Colon (tissue), 2 donors: Measurements from ENCODE around the gene ACOT2.
"Not testable (repeated sequence)": the region's sequence is repeated elsewhere in the genome, so short reads cannot be mapped to it uniquely, and the experiment has no call there.

Experiments used
- FAIRE-seq: peaks from 2 replicates; lab custom pipeline; 2012; peaks lifted over from hg19 to GRCh38; lab: Jason Lieb, UNC
- donor health status: control.
- donor health status: control.

The ACOT2 gene

DNA sequence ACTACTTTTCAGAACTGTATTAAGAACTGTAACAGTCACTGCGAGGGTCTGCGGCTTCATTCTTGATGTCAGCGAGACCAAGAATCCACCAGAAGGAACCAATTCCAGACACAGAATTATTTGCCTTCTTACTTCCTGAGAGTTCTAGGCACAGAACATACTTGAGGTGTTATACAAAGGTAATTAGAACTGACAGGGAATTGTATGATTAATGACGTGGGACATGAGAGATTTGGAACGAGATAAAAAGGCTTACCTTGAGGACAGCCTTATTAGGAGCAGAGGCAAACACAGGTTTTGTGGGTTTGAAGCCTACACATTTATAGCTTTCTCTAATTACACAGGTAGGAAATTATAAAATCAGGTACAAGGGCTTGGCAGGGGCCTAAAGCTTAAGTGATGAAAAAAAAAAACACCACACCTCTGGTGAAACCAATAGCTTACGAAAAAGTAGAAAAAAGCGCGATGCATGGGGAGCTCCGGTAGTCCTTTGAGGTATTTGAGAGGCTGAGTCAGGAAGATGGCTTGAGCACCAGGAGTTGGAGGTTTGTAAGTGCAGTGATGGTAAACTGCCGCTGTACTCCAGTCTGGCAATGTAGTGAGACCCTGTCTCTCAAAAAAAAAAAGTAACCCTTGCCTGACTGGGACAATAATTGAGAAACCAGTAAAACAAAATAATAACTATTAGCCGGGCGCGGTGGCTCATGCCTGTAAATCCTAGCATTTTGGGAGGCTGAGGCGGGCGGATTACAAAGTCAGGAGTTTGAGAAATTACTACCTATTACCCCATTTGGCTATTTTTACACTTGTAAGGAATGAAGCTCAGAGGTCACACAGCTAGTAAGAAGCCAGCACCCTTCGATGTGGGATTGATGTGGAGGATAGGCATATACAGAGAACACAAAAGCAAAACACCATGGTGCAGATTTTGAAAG is 795 bp upstream of the ACOT2 start:
- no peak for FAIRE-seq

DNA sequence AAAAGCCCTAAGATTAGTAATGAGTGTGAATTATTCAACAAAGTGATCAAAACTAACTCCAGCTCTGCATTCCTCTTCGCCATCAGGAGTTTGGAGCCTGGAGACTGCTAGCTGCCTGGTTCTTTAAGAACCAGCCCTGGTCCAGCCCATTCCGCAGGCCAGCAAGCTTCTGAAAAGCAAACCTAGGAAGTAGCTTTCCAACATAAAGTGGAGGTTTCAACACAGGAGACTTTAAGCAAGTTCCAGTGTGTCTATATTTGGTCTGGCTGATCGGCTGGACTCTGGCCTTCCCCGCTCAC is 178 bp upstream of the ACOT2 start:
- FAIRE-seq, result not testable (repeated sequence)

DNA sequence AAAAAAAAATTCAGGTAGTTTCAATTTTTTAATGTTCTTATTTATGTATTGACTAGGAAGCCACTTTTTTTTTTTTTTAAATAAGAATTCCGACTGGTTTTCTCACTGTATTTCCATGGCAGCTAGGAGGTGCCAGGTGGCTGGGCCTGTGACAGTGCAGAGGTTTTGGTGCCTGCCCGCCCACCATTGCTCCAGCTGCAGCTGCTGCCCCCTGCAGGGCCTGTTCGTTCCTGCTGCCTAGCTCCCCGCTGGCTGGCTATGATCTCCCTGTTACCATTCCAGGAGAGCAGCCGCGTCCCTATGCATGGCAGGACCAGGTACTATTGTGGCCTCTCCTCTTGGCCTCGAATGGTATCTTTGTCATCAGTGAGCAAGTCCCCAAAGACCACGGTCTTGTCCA is 1.9 kb downstream of the ACOT2 start:
- FAIRE-seq, result not testable (repeated sequence)

DNA sequence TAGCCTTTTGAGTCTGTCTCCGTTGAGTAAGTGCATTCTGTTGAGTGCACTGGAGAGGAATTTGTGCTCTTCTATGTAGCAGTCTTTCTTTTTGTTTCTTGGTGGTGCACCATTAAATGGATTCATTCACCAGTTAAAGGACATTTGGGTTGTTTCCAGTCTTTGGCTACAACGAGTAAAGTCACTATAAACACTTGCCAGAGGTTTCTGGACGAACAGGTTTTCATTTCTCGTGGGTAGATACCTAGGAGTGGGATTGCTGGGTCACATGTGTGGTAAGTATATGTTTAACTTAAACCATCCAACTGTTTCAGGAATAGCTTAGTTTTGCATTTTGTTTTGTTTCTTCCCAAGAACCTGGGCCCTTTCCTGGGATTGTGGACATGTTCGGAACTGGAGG is 4.0 kb downstream of the ACOT2 start:
- not testable (repeated sequence) for FAIRE-seq

DNA sequence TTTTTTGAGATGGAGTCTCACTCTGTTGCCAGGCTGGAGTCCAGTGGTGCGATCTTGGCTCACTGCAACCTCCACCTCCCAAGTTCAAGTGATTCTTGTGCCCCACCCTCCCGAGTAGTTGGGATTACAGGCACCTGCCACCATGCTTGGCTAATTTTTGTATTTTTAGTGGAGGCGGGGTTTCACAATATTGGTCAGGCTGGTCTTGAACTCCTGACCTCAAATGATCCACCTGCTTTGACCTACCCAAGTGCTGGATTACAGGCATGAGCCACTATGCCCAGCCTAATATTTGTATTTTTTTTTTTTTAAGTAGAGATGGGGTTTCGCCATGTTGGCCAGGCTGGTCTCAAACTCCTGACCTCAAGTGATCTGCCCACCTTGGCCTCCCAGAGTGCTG is 4.7 kb downstream of the ACOT2 start:
- not testable (repeated sequence) for FAIRE-seq

DNA sequence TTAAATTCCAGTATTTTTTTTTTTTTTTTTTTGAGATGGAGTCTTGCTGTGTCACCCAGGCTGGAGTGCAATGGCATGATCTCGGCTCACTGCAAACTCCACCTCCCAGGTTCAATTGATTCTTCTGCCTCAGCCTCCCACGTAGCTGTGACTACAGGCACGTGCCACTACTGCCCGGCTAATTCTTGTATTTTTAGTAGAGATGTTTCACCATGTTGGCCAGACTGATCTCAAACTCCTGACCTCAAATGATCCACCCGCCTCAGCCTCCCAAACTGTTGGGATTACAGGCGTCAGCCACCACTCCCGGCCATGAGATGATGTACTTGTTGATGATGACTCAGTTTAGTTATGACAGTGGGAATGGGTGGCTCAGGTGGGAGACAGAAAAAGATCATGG is 5.2 kb downstream of the ACOT2 start:
- FAIRE-seq, result not testable (repeated sequence)

DNA sequence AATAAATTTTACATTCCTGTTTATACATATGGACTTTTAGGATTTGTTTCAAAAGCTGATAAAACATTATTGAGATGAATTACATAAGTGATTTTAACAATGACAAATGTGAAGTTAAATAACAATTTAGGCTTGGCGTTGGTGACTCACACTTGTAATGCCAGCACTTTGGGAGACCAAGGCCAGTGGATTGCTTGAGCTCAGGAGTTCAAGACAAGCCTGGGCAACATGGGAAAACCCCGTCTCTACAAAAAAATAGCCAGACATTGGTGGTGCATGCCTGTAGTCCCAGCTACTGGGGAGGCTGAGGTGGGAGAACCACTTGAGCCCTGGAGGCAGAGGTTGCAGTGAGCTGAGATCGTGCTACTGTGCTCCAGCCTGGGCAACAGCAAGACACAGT is 7.4 kb downstream of the ACOT2 start:
- FAIRE-seq, result no peak

DNA sequence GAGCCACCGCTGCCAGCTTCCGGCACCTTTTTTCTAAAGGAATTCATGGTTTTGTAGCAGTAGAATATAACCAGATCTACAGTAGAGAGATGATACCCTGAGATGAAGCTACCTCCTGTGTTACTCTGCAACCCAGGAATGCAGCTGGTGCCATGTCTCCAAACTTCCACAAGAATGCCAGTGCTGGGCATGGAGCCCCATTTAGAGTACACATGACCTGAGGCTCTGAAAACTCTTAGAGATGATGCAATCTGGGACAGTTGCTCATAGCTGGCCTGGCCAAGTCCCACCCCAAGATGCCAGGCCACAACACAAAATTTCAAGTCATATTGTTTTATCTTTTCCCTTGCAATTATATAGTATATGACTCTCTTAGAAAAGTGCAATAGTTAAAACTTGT is 8.2 kb downstream of the ACOT2 start:
- FAIRE-seq, result not testable (repeated sequence)

DNA sequence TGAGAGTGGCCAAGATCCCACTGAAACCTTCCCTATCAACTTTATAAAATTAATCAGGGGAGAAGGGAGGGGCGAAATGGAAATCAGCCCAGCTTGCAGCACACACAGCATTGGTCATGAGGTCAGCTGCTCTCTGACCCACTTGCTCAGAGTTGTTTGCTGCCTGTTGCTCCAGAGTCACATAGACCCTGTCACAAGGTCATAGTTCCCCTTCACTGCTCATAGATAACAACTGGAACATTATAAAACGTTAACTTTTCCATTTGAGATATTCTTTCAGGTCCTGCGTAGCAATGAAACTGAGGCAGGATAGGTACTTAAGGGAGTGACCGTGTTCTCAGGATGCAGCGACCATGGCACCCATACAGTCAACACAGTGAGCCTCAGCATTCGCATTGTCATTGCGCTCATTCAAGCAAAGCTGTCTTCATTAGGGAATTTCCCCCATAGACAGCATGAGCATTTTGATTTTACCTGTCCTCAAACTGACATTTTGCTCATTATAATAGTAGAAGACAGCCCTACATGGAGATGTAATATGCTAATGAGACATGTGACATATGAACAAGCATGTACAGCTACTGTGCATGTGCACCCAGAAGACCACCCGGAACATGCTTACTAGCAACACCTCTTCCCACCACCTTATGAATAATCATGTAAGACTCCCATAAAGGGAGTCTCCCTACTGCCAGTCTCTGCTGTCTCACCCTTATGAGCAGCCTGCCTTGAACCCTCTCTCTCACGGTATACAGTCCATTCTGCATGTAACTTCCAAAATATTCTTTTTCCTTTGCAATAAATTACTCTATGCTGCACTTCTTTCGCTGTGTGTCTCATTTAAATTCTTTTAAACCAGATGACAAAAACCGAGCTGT is 13.3 kb downstream of the ACOT2 start:
- not testable (repeated sequence) for FAIRE-seq

DNA sequence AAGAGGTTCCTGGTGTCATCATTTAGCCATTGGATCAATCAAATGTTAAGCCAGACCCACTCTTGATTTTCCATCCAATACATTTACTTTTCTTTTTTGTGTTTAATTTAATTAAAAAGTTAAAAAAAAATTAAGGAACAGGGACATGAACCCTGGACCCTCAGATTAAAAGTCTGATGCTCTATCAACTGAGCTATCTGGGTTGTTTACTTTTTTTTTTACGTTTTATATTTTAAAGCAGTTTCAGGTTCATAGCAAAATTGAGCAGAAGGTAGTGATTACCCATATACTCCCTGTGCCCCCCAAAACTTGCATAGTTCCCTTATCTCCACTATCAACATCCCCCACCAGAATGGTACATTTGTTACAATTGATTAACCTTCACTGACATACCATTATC is 19.7 kb downstream of the ACOT2 start:
- FAIRE-seq, result no peak

DNA sequence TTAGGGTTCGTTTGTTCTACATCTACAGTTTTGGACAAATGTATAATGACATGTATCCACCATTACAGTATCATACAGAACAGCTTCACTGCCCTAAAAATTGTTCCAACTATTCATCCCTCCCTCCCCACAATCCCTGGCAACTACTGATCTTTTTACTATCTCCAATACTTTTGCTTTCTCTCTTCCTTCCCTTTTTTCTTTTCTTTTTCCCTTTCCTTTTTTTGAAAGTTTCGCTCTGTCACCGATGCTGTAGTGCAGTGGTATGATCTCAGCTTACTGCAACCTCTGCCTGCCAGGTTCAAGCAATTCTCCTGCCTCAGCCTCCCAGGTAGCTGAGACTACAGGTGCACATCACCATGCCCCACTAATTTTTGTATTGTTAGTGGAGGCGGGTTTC is 20.1 kb downstream of the ACOT2 start:
- no peak for FAIRE-seq

DNA sequence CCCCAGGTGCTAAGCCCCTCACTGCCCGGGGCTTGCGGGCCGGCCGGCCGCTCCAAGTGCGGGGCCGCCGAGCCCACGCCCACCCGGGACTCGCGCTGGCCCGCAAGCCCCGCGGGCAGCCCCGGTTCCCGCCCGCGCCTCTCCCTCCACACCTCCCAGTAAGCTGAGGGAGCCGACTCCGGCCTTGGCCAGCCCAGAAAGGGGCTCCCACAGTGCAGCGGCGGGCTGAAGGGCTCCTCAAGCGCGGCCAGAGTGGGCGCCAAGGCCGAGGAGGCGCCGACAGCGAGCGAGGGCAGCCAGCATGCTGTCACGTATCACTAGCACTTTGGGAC is 21.6 kb downstream of the ACOT2 start:
- FAIRE-seq, result not testable (repeated sequence)

DNA sequence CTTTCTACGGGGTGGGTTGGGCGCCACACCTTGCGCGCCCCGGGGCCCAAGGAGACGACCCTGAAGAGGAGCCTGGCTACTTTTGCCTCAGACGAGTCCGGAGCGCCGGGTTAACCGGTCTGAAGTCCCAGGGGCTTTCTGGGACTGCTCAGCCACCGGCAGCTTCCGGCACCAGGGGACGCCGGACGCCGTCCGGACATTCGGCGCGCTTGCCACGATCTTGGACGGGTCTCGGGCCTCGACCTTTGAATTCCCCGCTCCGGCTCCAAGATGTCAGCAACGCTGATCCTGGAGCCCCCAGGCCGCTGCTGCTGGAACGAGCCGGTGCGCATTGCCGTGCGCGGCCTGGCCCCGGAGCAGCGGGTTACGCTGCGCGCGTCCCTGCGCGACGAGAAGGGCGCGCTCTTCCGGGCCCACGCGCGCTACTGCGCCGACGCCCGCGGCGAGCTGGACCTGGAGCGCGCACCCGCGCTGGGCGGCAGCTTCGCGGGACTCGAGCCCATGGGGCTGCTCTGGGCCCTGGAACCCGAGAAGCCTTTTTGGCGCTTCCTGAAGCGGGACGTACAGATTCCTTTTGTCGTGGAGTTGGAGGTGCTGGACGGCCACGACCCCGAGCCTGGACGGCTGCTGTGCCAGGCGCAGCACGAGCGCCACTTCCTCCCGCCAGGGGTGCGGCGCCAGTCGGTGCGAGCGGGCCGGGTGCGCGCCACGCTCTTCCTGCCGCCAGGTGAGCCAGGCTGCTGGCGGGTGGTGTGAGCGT is 22.9 kb downstream of the ACOT2 start, which contains the start of gene ACOT4:
TSS of gene ACOT4 (plus strand) at position 184 of the 760 bp plus-strand sequence. CDS start at position 271, 87 bp downstream.
- no peak for FAIRE-seq

DNA sequence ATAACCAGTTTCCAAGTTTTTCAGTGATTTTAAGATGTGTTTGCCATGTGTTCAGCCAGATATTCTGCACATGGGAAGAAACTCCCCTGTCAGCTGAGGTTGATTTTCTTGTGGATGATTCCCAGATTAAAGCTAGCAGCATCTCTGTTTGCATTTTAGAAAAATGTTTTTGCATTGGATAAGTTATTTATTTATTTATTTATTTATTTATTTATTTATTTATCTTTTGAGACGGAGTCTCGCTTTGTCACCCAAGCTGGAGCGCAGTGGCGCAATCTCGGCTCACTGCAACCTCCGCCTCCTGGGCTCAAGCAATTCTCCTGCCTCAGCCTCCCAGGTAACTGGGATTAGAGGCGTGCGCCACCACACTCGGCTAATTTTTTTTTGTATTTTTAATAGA is 25.5 kb downstream of the ACOT2 start:
- no peak for FAIRE-seq

DNA sequence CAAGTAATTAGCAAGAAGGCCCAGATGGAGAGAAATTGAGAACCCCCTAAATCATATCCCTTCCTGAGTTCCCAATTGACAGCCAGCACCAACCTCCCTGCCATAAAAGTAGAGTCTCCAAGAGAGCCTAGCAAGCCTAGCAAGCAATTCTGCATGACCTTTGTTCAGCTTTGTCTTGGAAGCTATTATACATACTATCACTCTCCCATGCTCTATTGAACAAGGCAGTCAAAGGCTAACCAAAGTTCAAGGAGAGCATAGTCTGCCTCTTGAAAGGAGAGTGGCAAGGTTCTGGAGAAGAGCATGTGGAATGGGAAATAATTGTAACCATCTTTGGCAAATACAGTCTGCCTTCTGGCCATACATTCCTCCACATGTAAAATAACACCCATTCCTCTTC is 30.5 kb downstream of the ACOT2 start:
- FAIRE-seq, result no peak

DNA sequence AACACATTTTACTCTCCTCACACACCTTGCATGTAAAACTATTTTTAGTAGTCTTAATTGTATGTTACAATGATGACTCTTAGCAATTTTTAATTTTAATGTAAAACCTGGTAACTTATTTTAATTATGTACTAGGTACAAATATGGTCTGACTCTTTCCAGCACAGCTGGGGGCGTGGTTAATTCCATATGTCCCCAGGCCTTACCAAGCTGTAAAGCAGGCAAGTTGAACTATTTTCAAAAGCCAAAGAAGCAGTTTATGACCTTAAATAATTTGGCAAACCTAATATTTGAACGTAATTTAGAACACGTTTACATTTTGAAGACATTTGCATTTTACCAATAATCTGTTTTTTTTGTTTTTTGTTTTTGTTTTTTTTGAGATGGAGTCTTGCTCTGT is 34.0 kb downstream of the ACOT2 start:
- FAIRE-seq, result no peak

DNA sequence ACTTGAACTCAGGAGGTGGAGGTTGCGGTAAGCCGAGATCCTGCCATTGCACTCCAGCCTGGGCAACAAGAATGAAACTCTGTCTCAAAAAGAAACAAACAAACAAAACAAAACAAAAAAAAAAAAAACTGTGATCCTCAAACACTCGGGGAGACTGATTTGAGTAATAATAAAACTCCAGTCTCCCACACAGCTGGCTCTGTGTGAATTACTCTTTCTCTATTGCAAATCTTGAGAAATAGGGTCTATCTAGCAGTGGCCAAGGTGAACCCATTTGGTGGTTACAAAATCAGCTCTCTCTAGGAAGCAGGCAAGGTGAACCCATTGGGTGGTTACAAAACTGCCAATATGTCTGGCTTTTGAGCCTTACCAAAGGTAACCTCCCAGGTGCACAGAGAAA is 37.3 kb downstream of the ACOT2 start:
- FAIRE-seq, result no peak

DNA sequence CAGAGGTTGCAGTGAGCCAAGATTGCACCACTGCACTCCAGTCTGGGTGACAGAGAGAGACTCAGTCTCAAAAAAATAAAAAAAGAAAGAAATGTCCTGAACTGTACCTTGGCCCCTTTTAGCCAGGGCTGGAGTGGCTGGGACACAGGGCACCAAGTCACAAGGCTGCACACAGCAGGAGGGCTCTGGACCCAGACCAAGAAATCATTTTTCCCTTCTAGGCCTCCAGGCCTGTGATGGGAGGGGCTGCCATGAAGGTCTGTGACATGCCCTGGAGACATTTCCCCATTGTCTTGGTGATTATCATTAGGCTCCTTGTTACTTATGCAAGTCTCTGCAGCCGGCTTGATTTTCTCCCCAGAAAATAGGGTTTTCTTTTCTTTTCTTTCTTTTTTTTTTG is 38.2 kb downstream of the ACOT2 start:
- FAIRE-seq, result no peak

DNA sequence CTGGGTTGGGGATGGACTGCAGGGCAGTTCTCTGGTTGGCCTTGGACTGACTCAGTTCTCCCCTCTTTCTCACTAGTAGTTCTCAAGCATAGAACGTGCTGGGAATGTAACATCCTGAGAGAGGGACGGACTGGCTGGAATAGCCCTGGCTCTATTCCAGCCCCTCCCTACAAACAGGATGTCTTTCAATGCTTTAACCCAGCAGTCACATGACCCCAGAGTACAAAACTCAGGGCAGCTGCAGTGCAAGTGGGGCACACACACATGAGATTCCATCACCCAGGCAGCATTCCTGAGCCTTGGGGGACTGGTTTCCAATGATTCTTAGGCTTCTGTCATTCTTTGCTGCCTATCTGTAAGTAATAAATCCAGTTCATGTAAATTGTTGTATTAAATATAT is 41.7 kb downstream of the ACOT2 start:
- FAIRE-seq, result no peak

DNA sequence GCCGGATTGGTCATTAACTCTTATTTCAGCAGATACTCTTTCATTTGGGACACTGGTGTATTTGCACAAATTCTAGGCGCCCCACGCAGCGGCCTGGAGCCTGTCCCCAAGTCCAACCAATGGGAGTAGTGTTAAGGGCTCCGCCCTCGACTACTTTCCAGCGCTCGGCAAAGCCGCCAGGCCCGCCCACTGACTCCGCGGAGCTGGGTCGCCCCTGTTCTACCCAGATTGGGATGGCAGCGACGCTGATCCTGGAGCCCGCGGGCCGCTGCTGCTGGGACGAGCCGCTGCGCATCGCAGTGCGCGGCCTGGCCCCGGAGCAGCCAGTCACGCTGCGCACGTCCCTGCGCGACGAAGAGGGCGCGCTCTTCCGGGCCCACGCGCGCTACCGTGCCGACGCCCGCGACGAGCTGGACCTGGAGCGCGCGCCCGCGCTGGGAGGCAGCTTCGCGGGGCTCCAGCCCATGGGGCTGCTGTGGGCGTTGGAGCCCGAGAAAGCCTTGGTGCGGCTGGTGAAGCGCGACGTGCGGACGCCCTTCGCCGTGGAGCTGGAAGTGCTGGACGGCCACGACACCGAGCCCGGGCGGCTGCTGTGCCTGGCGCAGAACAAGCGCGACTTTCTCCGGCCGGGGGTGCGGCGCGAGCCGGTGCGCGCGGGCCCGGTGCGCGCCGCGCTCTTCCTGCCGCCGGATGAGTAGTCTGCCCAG is 43.5 kb downstream of the ACOT2 start, which contains the start of gene ACOT6:
TSS of gene ACOT6 (plus strand) at position 179 of the 707 bp plus-strand sequence. CDS start at position 234, 55 bp downstream.
- FAIRE-seq, result no peak

DNA sequence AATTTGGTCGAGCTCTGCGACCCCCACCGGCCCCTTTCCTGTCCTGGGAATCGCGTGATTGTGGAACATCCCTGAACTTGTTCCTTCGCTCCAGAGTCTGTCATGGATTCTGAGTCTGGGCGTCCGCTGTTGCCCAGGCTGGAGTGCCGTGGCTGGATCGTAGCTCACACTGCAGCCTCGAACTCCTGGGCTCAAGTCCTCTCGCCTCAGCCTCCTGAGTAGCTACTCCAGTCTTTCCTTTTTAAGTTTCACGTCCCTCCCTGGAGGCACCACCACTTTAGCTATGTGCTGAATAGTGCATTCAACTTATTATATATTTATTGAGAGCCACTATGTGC is 44.0 kb downstream of the ACOT2 start:
- FAIRE-seq, result no peak

DNA sequence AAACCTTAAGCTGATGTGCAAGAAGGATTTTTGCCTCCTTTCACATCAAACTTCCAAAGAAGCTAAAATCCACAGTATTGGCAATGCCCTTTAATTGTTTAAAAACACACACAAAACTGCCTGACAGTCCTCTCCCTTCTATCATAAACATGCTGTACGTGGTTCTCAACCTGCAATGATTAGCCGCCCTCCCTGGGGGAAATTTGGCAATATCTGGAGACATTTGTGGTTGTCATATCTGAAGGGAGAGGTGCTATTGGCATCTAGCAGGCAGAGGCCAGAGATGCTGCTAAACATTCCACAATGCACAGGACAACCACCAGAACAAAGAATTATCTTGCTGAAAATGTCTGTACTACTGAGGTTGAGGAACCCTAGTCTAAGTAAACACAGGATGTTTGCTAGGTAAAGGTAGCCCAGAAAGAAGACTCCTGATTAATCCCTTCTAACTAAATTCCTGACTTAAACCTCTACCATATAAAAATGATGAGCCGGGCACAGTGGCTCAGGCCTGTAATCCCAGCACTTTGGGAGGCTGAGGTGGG is 44.5 kb downstream of the ACOT2 start:
- FAIRE-seq, result no peak
